Spleen (tissue), 11 donors: ENCODE data around the gene KIF6. TPM values are rescaled to one million over a fixed set of nuclear protein-coding genes. Genes with fewer than 3 reads are reported as not detected.

Experiments
- DNase-seq: peaks from one replicate; pipeline ENCODE4 v3.0.0-alpha.2; 2020
- H3K27ac ChIP-seq, 8 donors: fragments of 200-600 bp; sonication (generic) in 7 of 8; 1 replicate in 4 of 8; 2 replicates in 4 of 8; pipeline versions ENCODE4 v1.5.0 to v1.8.0; 2016 to 2021; ENCODE audit warnings: inconsistent platforms in 4 of 8, mild to moderate bottlenecking in 4 of 8, moderate library complexity in 1 of 8
- H3K27me3 ChIP-seq, 7 donors: fragments of 200-600 bp; sonication (generic) in 6 of 7; replicated peaks in 1 of 7; 1 replicate in 4 of 7; 2 replicates in 3 of 7; pipeline versions ENCODE4 v1.5.0 to v1.8.0; 2016 to 2021; ENCODE audit warnings: inconsistent platforms in 3 of 7, mild to moderate bottlenecking in 1 of 7
- H3K36me3 ChIP-seq, 6 donors: fragments of 200-600 bp; sonication (generic) in 5 of 6; 1 replicate in 4 of 6; 2 replicates in 2 of 6; pipeline versions ENCODE4 v1.5.0 to v1.8.0; 2016 to 2021; ENCODE audit warnings: inconsistent platforms in 2 of 6
- H3K4me1 ChIP-seq, 6 donors: fragments of 200-600 bp; sonication (generic) in 5 of 6; 1 replicate in 3 of 6; 2 replicates in 3 of 6; pipeline versions ENCODE4 v1.5.0 to v1.8.0; 2016 to 2021; ENCODE audit warnings: inconsistent platforms in 3 of 6
- H3K4me3 ChIP-seq, 8 donors: fragments of 200-600 bp; sonication (generic) in 7 of 8; 1 replicate in 4 of 8; 2 replicates in 4 of 8; pipeline versions ENCODE4 v1.5.0 to v1.8.0; 2016 to 2021; ENCODE audit warnings: inconsistent platforms in 4 of 8, mild to moderate bottlenecking in 4 of 8, moderate library complexity in 2 of 8
- H3K9me3 ChIP-seq, 8 donors: fragments of 200-600 bp; sonication (generic) in 7 of 8; 1 replicate in 4 of 8; 2 replicates in 4 of 8; pipeline versions ENCODE4 v1.5.0 to v1.8.0; 2016 to 2021; ENCODE audit warnings: inconsistent platforms in 4 of 8
- CTCF ChIP-seq, 11 experiments: fragments of 200-600 bp in 7 of 11; fragments of 450-650 bp in 4 of 11; sonication (generic) in 4 of 11; IDR thresholded peaks in 8 of 11; conservative IDR thresholded peaks in 3 of 11; 1 replicate in 7 of 11; 2 replicates in 4 of 11; pipeline versions ENCODE4 v1.4.0 to v1.8.0; 2016 to 2021; ENCODE audit warnings: antibody characterized with exemption in 11 of 11, inconsistent platforms in 4 of 11, mild to moderate bottlenecking in 1 of 11
- POLR2A ChIP-seq, 3 donors: fragments of 450-650 bp; IDR thresholded peaks; one replicate each; pipeline ENCODE4 v1.5.1; 2017; ENCODE audit warnings: antibody characterized with exemption in 3 of 3, mild to moderate bottlenecking in 1 of 3
- POLR2AphosphoS5 ChIP-seq, 3 donors: sonication (generic); formaldehyde crosslinking; IDR thresholded peaks; one replicate each; pipeline ENCODE4 v1.5.1; 2017; ENCODE audit warnings: antibody characterized with exemption in 3 of 3
- WGBS, 5 donors: extraction: QIAGEN DNeasy Blood & Tissue Kit in 3 of 5; methylation state at CpG; one replicate each; pipeline versions ENCODE4 v1.1.5 to v1.1.7; 2013 to 2018; 5-methylcytosine and 5-hydroxymethylcytosine counted together
- intact Hi-C: fragments of 100-400 bp; cut with DNase I; formaldehyde crosslinking; loops from one replicate; pipeline ENCODE4 v1.15.0; 2023; ENCODE audit warnings: low total_unique reads
- polyA plus RNA-seq, 3 donors: library from polyadenylated mRNA; stranded (reverse); fragments of 200-250 nt; gene quantifications; one replicate each; pipeline ENCODE4 v1.2.1, GENCODE V29; 2013
- total RNA-seq, 7 donors: library from RNA; depleted of rRNA in 3 of 7; stranded (reverse); fragments of >200 nt in 3 of 7; fragmentation: NEBNext Ultra II Directional in 4 of 7; extraction: Animal tissue kit (Norgen Biotek cat#: 25700) in 4 of 7; gene quantifications; one replicate each; pipeline versions ENCODE4 v1.1.0 to v1.2.1, GENCODE V29; 2016 to 2021
- donor health status: healthy with polysubstance abuse.
- donor health status: DM: no; HTN: no; CAD: no; lungs with moderate emphysema.
- donor health status: DM: no; HTN: no; CAD: no.
- donor health status: Bipolar disorder and iron deficiency.
- donor health status: healthy.
- donor health status: DM: no; HTN: no; CAD: no.
- donor health status: DM: yes; HTN: yes; CAD: no.

The KIF6 gene
- total and polyA plus RNA-seq, 10 donors: 0.10 to 0.75 (median 0.24) TPM; not detected in 3

- intact Hi-C loops: no loop called here
- no peaks in the 10 kb centered on the region for H3K9me3 ChIP-seq
- 79 to 92% (median 81%) methylated on average over 2 of the region's 2 CpGs for whole genome bisulfite sequencing, 5 donors
These were observed 17.1 kb downstream of the KIF6 start for GRCh38 chr6:39707962-39708683.

GRCh38 chr6:39706819-39707335 is 18.3 kb downstream of the KIF6 start:
- no peak overlapping the region for H3K4me3 ChIP-seq
- DNase-seq: no peak
- TF ChIP-seq POLR2A (IDR thresholded peaks at IDR 0.05) (no peak), CTCF (IDR thresholded peaks at IDR 0.05 in 8 of 11, conservative IDR thresholded peaks at IDR 0.05 in 3 of 11) (no peak), POLR2AphosphoS5 (IDR thresholded peaks at IDR 0.05) (no peak)
- intact Hi-C loops: no loop called here
- H3K27ac ChIP-seq: no peak overlapping the region
- 22 to 63% (median 39%) methylated on average over 3 of the region's 3 CpGs for WGBS, 5 donors
- H3K36me3 ChIP-seq: no peaks in the 10 kb centered on the region
- H3K27me3 ChIP-seq: peaks cover 0 to 4% (median 0%) of the 10 kb centered on the region in 7 donors
- no peaks in the 10 kb centered on the region for H3K4me1 ChIP-seq
- H3K9me3 ChIP-seq: no peaks in the 10 kb centered on the region

More at GRCh38 chr6:39707962-39708683, 17.1 kb downstream of the KIF6 start:
- TF ChIP-seq POLR2A (IDR thresholded peaks at IDR 0.05) (no peak), CTCF (IDR thresholded peaks at IDR 0.05 in 8 of 11, conservative IDR thresholded peaks at IDR 0.05 in 3 of 11) (no peak), POLR2AphosphoS5 (IDR thresholded peaks at IDR 0.05) (no peak)
- Histone ChIP-seq H3K4me3 (no peak overlapping the region), H3K27ac (no peak overlapping the region), H3K4me1 (no peaks in the 10 kb centered on the region), H3K36me3 (no peaks in the 10 kb centered on the region), H3K27me3 (peaks cover 0 to 4% (median 0%) of the 10 kb centered on the region in 7 donors)
- no peak for DNase-seq

- 54 to 80% (median 75%) methylated on average over 4 of the region's 4 CpGs for WGBS, 5 donors
- H3K27me3 ChIP-seq: no peaks in the 10 kb centered on the region
- H3K4me3 ChIP-seq: no peak overlapping the region
- intact Hi-C loops: no loop called here
- H3K9me3 ChIP-seq: no peaks in the 10 kb centered on the region
- no peak overlapping the region for H3K27ac ChIP-seq
- no peaks in the 10 kb centered on the region for H3K36me3 ChIP-seq
- TF ChIP-seq POLR2A (IDR thresholded peaks at IDR 0.05) (no peak), CTCF (IDR thresholded peaks at IDR 0.05 in 8 of 11, conservative IDR thresholded peaks at IDR 0.05 in 3 of 11) (no peak), POLR2AphosphoS5 (IDR thresholded peaks at IDR 0.05) (no peak)
- no peaks in the 10 kb centered on the region for H3K4me1 ChIP-seq
- DNase-seq: no peak
These were observed 22.9 kb downstream of the KIF6 start for GRCh38 chr6:39702265-39702664.

GRCh38 chr6:39700362-39700761 is 24.8 kb downstream of the KIF6 start:
- WGBS, 5 donors: 39 to 91% (median 76%) methylated on average over 1 of the region's 1 CpG
- intact Hi-C loops: no loop called here
- no peak for DNase-seq
- H3K9me3 ChIP-seq: no peaks in the 10 kb centered on the region
- no peaks in the 10 kb centered on the region for H3K4me1 ChIP-seq
- no peaks in the 10 kb centered on the region for H3K27me3 ChIP-seq
- no peaks in the 10 kb centered on the region for H3K36me3 ChIP-seq
- TF ChIP-seq CTCF (IDR thresholded peaks at IDR 0.05 in 8 of 11, conservative IDR thresholded peaks at IDR 0.05 in 3 of 11): no peak
- TF ChIP-seq POLR2A (IDR thresholded peaks at IDR 0.05): no peak
- TF ChIP-seq POLR2AphosphoS5 (IDR thresholded peaks at IDR 0.05): no peak
- no peak overlapping the region for H3K4me3 ChIP-seq
- H3K27ac ChIP-seq: no peak overlapping the region
